ENCODE measurements around the gene ASCL1.

Gene ASCL1

GRCh38 chr12:102992720-102993119 lies 35.2 kb downstream of the ASCL1 start:
- H3K36me3 Mint-ChIP-seq, result no peaks in the 10 kb centered on the region
- H3K27me3 Mint-ChIP-seq, result peaks cover 1% of the 10 kb centered on the region
- no peak overlapping the region for H3K27ac Mint-ChIP-seq
- peaks cover 4% of the 10 kb centered on the region for H3K4me1 Mint-ChIP-seq
- no peak overlapping the region for H3K4me3 Mint-ChIP-seq
- H3K9me3 Mint-ChIP-seq, result peaks cover 4% of the 10 kb centered on the region

- Mint-ChIP-seq H3K27ac (no peak overlapping the region), H3K4me3 (no peak overlapping the region), H3K4me1 (peaks cover 4% of the 10 kb centered on the region), H3K27me3 (peaks cover 1% of the 10 kb centered on the region), H3K9me3 (peaks cover under 1% of the 10 kb centered on the region), H3K36me3 (no peaks in the 10 kb centered on the region)
Measured at GRCh38 chr12:102993537-102993936, 36.1 kb downstream of the ASCL1 start.

- H3K27ac Mint-ChIP-seq, result no peak overlapping the region
- H3K36me3 Mint-ChIP-seq, result no peaks in the 10 kb centered on the region
- H3K4me1 Mint-ChIP-seq, result peaks cover 4% of the 10 kb centered on the region
- peaks cover 1% of the 10 kb centered on the region for H3K27me3 Mint-ChIP-seq
- H3K9me3 Mint-ChIP-seq, result peaks cover 12% of the 10 kb centered on the region
- no peak overlapping the region for H3K4me3 Mint-ChIP-seq
Measured at GRCh38 chr12:102995372-102995771, 37.9 kb downstream of the ASCL1 start.

Measured in activated naive CD4-positive, alpha-beta T cell treated with anti-CD3 and anti-CD28 coated beads, Interleukin-2, amount 50 U/mL, for 24 hours (primary cell).